Spleen (tissue), 11 donors: ENCODE measurements around the gene CADM2. TPM values are rescaled to one million over a fixed set of nuclear protein-coding genes. Genes with fewer than 3 reads are reported as not detected.

Source experiments
- DNase-seq: peaks from one replicate; pipeline ENCODE4 v3.0.0-alpha.2; 2020
- H3K27ac ChIP-seq, 8 donors: fragments of 200-600 bp; sonication (generic) in 7 of 8; 1 replicate in 4 of 8; 2 replicates in 4 of 8; pipeline versions ENCODE4 v1.5.0 to v1.8.0; 2016 to 2021; ENCODE audit warnings: inconsistent platforms in 4 of 8, mild to moderate bottlenecking in 4 of 8, moderate library complexity in 1 of 8
- H3K27me3 ChIP-seq, 7 donors: fragments of 200-600 bp; sonication (generic) in 6 of 7; replicated peaks in 1 of 7; 1 replicate in 4 of 7; 2 replicates in 3 of 7; pipeline versions ENCODE4 v1.5.0 to v1.8.0; 2016 to 2021; ENCODE audit warnings: inconsistent platforms in 3 of 7, mild to moderate bottlenecking in 1 of 7
- H3K36me3 ChIP-seq, 6 donors: fragments of 200-600 bp; sonication (generic) in 5 of 6; 1 replicate in 4 of 6; 2 replicates in 2 of 6; pipeline versions ENCODE4 v1.5.0 to v1.8.0; 2016 to 2021; ENCODE audit warnings: inconsistent platforms in 2 of 6
- H3K4me1 ChIP-seq, 6 donors: fragments of 200-600 bp; sonication (generic) in 5 of 6; 1 replicate in 3 of 6; 2 replicates in 3 of 6; pipeline versions ENCODE4 v1.5.0 to v1.8.0; 2016 to 2021; ENCODE audit warnings: inconsistent platforms in 3 of 6
- H3K4me3 ChIP-seq, 8 donors: fragments of 200-600 bp; sonication (generic) in 7 of 8; 1 replicate in 4 of 8; 2 replicates in 4 of 8; pipeline versions ENCODE4 v1.5.0 to v1.8.0; 2016 to 2021; ENCODE audit warnings: inconsistent platforms in 4 of 8, mild to moderate bottlenecking in 4 of 8, moderate library complexity in 2 of 8
- H3K9me3 ChIP-seq, 8 donors: fragments of 200-600 bp; sonication (generic) in 7 of 8; 1 replicate in 4 of 8; 2 replicates in 4 of 8; pipeline versions ENCODE4 v1.5.0 to v1.8.0; 2016 to 2021; ENCODE audit warnings: inconsistent platforms in 4 of 8
- POLR2A ChIP-seq, 3 donors: fragments of 450-650 bp; IDR thresholded peaks; one replicate each; pipeline ENCODE4 v1.5.1; 2017; ENCODE audit warnings: antibody characterized with exemption in 3 of 3, mild to moderate bottlenecking in 1 of 3
- POLR2AphosphoS5 ChIP-seq, 3 donors: sonication (generic); formaldehyde crosslinking; IDR thresholded peaks; one replicate each; pipeline ENCODE4 v1.5.1; 2017; ENCODE audit warnings: antibody characterized with exemption in 3 of 3
- WGBS, 5 donors: extraction: QIAGEN DNeasy Blood & Tissue Kit in 3 of 5; methylation state at CpG; one replicate each; pipeline versions ENCODE4 v1.1.5 to v1.1.7; 2013 to 2018; 5-methylcytosine and 5-hydroxymethylcytosine counted together
- intact Hi-C: fragments of 100-400 bp; cut with DNase I; formaldehyde crosslinking; loops from one replicate; pipeline ENCODE4 v1.15.0; 2023; ENCODE audit warnings: low total_unique reads
- polyA plus RNA-seq, 3 donors: library from polyadenylated mRNA; stranded (reverse); fragments of 200-250 nt; gene quantifications; one replicate each; pipeline ENCODE4 v1.2.1, GENCODE V29; 2013
- total RNA-seq, 7 donors: library from RNA; depleted of rRNA in 3 of 7; stranded (reverse); fragments of >200 nt in 3 of 7; fragmentation: NEBNext Ultra II Directional in 4 of 7; extraction: Animal tissue kit (Norgen Biotek cat#: 25700) in 4 of 7; gene quantifications; one replicate each; pipeline versions ENCODE4 v1.1.0 to v1.2.1, GENCODE V29; 2016 to 2021
- TF ChIP-seq, protein P1 (sequence below), 11 experiments: fragments of 200-600 bp in 7 of 11; fragments of 450-650 bp in 4 of 11; sonication (generic) in 4 of 11; IDR thresholded peaks in 8 of 11; conservative IDR thresholded peaks in 3 of 11; 1 replicate in 7 of 11; 2 replicates in 4 of 11; pipeline versions ENCODE4 v1.4.0 to v1.8.0; 2016 to 2021; ENCODE audit warnings: antibody characterized with exemption in 11 of 11, inconsistent platforms in 4 of 11, mild to moderate bottlenecking in 1 of 11
- donor health status: healthy with polysubstance abuse.
- donor health status: DM: no; HTN: no; CAD: no; lungs with moderate emphysema.
- donor health status: DM: no; HTN: no; CAD: no.
- donor health status: Bipolar disorder and iron deficiency.
- donor health status: healthy.
- donor health status: DM: no; HTN: no; CAD: no.
- donor health status: DM: yes; HTN: yes; CAD: no.

Gene CADM2
- total and polyA plus RNA-seq, 10 donors = 0.03 to 4.0 (median 1.0) TPM; not detected in 1

DNA sequence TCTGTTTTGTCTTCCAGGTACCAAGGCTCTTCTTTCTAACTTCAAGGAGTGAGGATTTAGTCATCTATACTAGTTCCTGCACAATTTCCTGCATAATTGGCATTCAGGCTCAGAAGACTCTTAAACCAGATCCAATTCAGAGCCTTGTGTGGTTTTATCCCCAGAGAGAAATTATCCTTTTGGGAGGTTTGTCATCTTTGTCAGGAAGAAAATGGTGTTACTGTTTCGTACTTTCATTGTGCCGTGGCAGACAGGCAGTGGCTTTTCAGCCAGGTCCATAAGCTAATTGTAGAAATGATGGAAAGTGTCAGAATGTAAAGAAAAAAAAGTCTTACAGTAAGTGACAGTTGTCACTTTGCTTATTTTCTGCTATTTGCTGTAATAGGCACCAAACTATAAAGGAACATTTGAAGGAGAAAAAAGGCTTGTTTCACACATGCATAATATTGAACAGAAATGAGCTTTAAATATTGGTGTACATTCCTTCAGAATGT lies 82.8 kb downstream of the CADM2 start:
- Histone ChIP-seq H3K27ac (no peak overlapping the region), H3K4me3 (no peak overlapping the region), H3K27me3 (no peaks in the 10 kb centered on the region), H3K4me1 (no peaks in the 10 kb centered on the region), H3K36me3 (no peaks in the 10 kb centered on the region), H3K9me3 (peaks cover 0 to 3% (median 0%) of the 10 kb centered on the region in 8 donors)
- intact Hi-C loops = no loop called here
- DNase-seq = no peak
- 76 to 95% (median 81%) methylated on average over 2 of the region's 2 CpGs for WGBS, 5 donors
- TF ChIP-seq POLR2A (IDR thresholded peaks at IDR 0.05) (no peak), POLR2AphosphoS5 (IDR thresholded peaks at IDR 0.05) (no peak)
- TF ChIP-seq, protein P1, sequence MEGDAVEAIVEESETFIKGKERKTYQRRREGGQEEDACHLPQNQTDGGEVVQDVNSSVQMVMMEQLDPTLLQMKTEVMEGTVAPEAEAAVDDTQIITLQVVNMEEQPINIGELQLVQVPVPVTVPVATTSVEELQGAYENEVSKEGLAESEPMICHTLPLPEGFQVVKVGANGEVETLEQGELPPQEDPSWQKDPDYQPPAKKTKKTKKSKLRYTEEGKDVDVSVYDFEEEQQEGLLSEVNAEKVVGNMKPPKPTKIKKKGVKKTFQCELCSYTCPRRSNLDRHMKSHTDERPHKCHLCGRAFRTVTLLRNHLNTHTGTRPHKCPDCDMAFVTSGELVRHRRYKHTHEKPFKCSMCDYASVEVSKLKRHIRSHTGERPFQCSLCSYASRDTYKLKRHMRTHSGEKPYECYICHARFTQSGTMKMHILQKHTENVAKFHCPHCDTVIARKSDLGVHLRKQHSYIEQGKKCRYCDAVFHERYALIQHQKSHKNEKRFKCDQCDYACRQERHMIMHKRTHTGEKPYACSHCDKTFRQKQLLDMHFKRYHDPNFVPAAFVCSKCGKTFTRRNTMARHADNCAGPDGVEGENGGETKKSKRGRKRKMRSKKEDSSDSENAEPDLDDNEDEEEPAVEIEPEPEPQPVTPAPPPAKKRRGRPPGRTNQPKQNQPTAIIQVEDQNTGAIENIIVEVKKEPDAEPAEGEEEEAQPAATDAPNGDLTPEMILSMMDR (IDR thresholded peaks at IDR 0.05 in 8 of 11, conservative IDR thresholded peaks at IDR 0.05 in 3 of 11) = no peak

DNA sequence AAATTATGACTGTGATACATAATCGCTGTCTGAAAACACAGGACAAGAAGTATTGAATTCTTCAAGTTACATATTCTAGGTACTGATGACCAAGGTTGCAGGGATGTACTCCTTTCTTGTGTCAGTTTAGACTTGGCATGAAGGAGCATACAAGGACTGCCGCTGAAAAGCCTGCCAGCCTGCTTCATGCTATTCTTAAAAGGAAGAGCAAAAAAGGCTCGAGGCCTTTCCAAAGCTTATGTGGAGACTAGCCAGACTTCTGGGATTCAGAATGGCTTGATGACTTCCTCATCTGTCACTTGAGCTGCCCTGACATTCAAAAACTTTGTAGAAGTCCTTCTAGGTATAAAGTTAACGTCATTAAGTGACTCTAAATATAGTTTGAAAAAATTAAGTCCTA lies 92.0 kb downstream of the CADM2 start:
- 60 to 82% (median 74%) methylated on average over 4 of the region's 4 CpGs for WGBS, 5 donors
- TF ChIP-seq POLR2AphosphoS5 (IDR thresholded peaks at IDR 0.05) (no peak), POLR2A (IDR thresholded peaks at IDR 0.05) (no peak)
- TF ChIP-seq, protein P1 (IDR thresholded peaks at IDR 0.05 in 8 of 11, conservative IDR thresholded peaks at IDR 0.05 in 3 of 11) = no peak
- intact Hi-C loops = no loop called here

DNA sequence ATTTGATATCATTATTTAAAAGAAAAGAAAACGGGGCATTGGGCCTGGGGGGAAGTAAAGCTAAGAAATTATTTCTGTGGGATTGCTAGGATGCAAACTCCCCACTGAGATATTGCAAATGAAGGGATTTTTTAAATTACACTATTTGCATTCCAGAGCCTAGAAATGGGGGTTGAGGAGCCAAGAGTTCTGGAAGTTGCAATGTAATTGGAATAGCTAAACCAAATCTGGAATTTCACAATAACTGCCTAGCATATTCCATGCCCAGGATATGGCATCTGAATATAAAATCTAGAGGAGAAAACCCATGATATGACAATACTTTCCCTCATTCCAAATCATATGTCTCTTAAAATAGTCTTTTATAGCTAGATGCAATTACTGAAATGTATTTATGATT lies 93.0 kb downstream of the CADM2 start:
- H3K36me3 ChIP-seq = no peaks in the 10 kb centered on the region
- intact Hi-C loops = no loop called here
- no peaks in the 10 kb centered on the region for H3K27me3 ChIP-seq
- WGBS, 5 donors = 49 to 72% (median 56%) methylated on average over 1 of the region's 1 CpG
- no peak overlapping the region for H3K4me3 ChIP-seq
- H3K4me1 ChIP-seq = no peaks in the 10 kb centered on the region
- no peak for DNase-seq
- no peak for TF ChIP-seq POLR2AphosphoS5 (IDR thresholded peaks at IDR 0.05)
- TF ChIP-seq, protein P1 (IDR thresholded peaks at IDR 0.05 in 8 of 11, conservative IDR thresholded peaks at IDR 0.05 in 3 of 11) = no peak
- TF ChIP-seq POLR2A (IDR thresholded peaks at IDR 0.05) = no peak
- H3K9me3 ChIP-seq = no peaks in the 10 kb centered on the region
- no peak overlapping the region for H3K27ac ChIP-seq

More for the DNA sequence above, 92.0 kb downstream of the CADM2 start:
- H3K27me3 ChIP-seq = no peaks in the 10 kb centered on the region
- H3K4me1 ChIP-seq = no peaks in the 10 kb centered on the region
- no peak for DNase-seq
- no peak overlapping the region for H3K4me3 ChIP-seq
- H3K9me3 ChIP-seq = no peaks in the 10 kb centered on the region
- no peak overlapping the region for H3K27ac ChIP-seq
- no peaks in the 10 kb centered on the region for H3K36me3 ChIP-seq

DNA sequence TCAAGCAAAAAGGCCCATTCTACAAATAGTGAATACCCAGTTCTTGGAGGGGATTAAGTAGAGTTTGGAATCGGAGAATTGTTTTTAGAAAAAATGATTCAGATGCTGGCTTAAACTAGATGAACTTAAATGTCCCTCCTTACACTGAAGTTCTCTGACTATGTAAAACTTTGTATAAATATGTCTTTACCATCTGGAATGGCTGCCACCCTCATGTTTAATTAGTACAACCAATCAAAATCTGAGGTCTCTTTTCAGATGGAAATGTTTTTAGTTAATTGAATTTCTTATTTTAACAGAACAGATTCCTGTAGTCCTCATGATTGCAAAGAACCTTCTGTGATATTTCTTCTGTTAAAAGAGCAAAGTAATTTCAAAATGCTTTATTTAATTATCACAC lies 94.8 kb downstream of the CADM2 start:
- no peak overlapping the region for H3K4me3 ChIP-seq
- DNase-seq = no peak
- no peak overlapping the region for H3K27ac ChIP-seq
- H3K4me1 ChIP-seq = no peaks in the 10 kb centered on the region
- no peaks in the 10 kb centered on the region for H3K36me3 ChIP-seq
- no peaks in the 10 kb centered on the region for H3K27me3 ChIP-seq
- no peaks in the 10 kb centered on the region for H3K9me3 ChIP-seq
- intact Hi-C loops = no loop called here
- TF ChIP-seq, protein P1 (IDR thresholded peaks at IDR 0.05 in 8 of 11, conservative IDR thresholded peaks at IDR 0.05 in 3 of 11) = no peak
- TF ChIP-seq POLR2A (IDR thresholded peaks at IDR 0.05) (no peak), POLR2AphosphoS5 (IDR thresholded peaks at IDR 0.05) (no peak)
- WGBS, 5 donors = 91 to 100% (median 97%) methylated on average over 1 of the region's 1 CpG
